Measurements from ENCODE around the gene HSPB7.
"Not testable (repeated sequence)": the region's sequence is repeated elsewhere in the genome, so short reads cannot be mapped to it uniquely, and the experiment has no call there.

The HSPB7 gene

GRCh38 chr1:16020878-16021277, 3.0 kb upstream of the HSPB7 start:
- not testable (repeated sequence) for DNase-seq

DNA sequence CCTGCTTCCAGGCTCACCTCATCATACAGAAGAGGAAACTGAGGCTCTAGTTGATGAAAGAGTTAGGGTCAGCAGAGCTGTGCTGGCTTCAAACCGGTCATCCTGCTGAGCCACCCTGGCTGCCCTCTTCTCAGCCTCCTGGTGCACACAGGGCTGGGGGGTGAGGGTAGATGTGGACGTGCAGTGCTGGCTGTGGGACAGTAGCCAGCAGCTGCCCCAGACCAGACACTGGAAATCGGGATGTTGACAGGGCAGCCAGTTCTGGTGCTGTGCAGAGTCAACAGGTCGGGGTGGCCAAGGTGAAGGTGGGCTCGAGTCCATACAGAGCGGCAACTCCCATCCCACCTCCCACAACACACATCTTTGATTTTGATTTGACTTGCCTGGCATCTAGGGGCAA, 2.5 kb upstream of the HSPB7 start:
- no peak for DNase-seq

- DNase-seq, result no peak
Measured at GRCh38 chr1:16019644-16020277, 1.9 kb upstream of the HSPB7 start.

DNA sequence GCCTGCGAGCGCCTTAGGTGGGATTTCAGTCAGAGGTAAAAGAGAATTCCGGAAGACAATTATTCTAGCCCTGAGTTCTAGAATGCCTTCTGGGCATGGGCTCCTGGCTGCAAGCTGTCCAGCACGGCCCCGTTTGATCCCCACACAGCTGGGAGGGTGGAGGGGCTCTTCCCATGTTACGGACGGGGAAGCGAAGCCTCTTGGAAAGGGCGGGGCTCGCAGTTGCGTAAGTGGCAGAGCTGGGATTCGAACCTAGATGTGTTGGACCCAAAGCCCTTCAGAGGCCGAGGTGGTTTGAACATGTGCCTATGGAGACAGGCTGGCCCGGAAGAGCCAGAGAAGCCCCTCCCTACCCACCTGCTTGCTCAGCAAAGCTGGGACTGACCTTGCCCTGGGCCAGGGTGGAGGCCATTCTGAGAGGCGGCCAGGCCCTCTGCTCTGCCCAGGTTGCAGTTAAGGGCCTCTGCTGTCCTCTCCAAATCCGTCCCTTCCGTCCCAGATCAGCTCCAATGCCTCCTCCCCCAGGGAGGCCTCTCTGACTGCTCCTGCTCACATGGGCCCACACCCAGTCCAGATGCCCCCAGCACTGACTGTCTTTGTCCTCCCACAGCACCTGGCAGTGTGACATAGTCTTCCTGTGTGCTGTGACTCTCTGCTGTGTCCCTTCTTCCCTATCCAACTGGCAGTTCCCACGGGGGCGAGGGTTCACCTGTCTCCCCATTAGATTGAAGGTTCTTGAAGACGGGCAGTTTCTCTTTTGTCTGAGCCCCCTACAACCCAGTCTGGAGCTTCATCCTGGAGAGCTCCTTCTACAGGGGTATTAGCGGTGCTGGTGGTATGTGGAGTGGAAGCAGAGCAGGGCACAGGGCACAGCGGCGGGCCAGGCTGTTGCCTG, 1.2 kb upstream of the HSPB7 start:
- no peak for DNase-seq

DNA sequence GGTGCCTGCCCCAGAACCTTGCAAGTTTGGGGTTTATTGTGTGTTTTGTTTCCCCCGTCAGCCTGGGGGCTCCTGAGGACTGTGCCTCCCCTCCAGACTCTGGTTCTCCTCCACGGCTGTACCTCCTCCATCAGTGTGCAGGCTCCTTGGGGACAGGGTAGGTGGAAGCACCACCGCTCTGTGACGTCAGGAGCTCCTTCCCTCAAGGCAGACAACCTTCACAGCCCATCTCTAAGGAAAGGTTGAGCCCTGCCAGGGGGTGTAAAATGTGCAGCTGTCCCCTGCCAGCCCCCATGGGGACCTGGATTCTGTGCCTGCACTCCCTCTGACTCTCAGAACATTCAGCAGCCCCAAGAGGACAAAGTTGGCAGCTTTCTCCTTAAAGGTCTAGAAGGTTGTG, 465 bp upstream of the HSPB7 start:
- DNase-seq, result no peak

DNA sequence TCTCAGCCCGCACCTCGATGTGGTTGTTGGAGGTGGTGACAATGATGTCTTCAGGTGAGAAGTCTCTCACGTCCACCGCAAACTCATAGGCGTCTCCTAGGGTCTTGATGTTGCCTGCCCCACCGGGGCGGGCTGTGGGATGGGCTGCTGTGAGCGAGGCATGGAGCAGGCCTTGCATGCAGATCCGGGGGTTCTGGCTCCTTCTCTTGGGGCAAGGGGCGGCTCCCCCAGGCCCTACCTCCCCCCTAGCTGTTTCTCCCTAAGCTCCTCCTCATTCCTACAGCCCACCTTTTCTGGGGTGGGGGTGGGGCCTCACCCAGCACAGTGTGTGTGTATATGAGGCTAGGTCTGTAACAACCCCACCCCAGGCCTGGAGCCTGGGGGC, 775 bp downstream of the HSPB7 start:
- no peak for DNase-seq

- no peak for DNase-seq
Measured at GRCh38 chr1:16015960-16016901, 1.6 kb downstream of the HSPB7 start.

DNA sequence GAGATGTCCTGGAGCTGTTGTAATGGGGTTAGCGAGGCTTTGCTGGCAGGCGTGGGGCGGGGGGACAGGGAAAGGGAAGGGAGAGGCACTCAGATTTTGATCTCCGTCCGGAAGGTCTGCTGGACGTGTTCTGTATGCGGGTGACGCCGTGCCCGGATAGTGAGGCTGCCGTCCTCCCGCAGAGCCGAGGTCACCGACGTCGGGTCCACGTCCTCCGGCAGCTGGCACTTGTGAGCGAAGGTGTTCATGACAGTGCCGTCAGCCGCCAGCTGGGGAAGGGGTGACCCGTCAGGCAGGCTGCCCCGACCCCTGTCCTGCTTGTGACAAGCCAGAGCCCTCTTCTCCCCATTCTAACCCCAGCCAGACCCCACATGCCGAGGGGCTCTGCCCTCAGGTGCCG, 2.4 kb downstream of the HSPB7 start:
- DNase-seq, result no peak

DNA sequence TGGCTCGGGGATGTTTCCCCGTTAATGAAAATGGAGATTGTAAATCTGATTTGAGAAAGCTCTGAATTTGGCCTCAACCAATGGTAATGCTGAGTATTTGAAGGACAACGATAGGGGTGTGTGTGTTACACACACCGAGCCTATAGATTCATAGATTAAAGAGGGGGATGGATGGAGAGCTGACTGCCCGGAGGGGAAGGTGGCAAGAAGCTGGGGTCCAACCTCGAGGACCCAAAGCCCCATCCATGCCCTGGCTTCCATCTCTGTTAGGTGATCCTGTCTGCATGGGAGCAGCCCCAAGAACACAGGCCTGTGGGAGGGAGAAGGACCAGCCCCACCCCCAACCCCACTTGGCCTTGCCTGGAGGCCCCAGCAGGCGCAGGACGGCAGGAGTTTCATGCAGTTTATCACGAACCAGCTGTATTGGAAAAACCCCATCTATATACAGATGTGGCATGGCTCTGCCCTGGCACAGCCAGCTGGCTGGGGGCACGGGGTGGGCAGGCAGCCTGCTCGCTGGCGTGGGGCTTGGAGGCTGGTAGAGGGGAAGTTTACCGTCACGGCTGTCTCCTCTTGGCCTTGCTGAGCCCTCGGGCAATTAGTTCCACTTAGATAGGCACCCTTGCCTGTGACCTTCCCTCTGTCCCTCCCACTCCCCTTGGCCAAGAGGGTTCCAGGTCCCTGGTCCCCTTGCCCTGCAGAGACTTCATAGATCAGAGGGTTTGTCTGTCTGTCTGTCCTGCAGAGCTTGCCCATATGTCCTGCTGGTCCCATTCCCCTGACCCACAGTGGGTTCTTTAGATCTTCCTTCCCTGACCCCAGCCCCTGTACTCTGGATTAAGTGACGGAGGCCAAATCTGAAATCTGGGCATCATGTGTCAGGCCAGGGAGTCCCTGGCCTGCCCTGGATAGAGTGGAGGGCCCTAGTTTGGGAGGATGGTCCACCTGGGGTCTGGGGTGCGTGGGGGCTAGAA, 3.0 kb downstream of the HSPB7 start:
- DNase-seq, result no peak

DNA sequence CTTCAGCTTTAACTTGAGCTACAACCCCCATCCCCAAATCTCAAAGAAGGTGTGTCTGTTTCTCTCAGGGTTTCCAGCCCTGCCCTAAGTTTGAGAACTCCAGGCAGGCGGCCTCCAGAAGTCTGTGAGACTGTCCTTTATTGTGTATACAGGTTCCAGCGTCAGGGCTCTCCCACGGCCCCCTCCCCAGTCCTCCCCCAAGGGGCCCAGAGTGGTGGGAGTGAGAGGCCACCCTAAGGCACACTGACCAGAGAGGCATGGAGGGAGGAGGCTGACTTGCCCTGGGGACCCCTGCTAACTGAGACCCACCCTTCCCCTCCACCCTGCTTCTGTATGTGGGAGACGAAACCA, 4.0 kb downstream of the HSPB7 start:
- no peak for DNase-seq

DNA sequence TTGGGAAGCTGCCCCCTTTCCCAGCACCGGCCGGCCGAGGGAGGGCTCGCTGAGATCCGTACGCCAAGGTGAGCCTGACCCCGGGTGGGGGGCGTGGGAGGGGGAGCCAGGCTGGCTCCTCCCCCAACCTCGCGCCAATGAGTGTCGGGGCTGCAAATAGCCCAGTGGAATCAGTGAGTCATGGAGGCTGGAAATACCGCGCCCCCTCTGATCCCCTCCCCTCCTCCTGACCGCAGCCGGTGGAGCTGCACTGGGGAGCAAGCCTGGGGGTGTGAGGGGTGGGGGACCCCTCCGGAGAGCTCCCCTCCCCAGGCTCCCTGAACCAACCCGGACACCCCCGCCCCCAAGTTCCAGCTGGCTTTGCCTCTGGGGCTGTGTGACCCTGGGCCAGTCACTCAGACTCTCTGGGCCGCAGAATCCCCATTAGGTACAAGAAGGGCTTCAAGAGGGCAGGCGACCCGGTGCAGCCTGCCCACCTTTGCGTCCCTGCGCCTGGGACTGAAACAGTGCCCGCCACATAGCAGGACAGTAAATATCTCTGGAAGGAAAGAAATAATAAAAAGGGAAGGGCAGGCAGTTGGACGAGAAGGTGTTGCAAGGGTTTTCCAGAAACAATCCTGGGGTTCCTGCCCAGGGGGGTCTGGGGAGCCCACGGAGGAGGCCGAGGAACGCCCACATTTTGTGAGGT, 4.5 kb downstream of the HSPB7 start:
- DNase-seq, result no peak

DNA sequence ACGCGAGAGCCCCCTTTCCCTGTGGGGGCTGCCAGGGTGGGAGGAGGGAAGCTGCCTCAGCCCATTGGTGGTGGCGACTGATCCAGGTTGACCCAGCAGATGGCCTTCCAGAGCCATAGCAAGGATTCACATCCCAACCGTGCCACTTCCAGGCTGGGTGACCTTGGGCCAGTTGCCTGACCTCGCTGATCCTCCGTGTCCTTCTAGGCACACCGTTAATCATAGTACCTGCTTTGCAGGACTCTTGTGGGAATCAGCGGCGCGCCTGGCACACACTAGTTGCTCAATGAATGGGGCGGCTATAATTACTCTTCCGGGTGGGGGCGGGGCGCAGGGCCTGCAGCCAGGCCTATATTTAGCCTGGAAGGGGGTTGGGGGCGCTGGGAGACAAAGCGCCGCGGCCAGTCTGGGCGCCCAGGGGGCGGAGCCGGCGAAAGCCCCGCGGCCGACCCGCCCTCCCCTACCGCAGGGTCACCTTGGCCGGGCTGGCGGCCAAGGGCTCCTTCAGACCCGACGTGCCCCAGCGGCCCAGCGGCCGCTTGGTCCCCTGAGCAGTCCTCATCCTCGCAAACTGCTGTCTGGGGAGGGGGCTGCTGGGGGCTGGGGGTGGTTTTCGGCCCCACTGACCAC, 5.1 kb downstream of the HSPB7 start:
- no peak for DNase-seq

DNA sequence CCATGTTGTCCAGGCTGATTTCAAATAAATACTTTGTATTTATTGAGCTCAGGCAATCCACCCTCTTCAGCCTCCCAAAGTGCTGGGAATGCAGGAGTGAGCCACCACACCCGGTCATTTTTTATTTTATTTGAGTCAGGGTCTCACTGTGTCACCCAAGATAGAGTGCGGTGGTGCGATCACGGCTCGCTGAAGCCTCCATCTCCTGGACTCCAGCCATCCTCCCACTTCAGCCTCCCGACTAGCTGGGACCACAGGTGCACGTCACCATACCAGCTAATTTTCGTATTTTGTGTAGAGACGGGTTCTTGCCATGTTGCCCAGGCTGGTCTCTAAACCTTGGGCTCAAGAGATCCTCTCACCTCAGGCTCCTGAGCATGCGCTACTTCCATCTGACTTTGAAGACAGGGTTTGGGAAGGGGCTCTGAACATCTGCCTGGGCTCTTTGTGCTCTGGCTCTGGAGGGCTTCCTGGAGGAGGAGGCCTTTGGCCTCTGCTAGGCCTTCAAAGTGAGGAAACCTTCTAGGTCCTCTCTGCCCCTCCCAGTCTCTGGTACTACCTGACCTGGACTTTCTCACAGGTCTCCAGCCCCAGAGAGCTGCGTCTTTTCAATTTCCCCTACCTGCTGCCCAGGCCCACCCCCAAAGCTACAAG, 5.8 kb downstream of the HSPB7 start:
- DNase-seq, result no peak

DNA sequence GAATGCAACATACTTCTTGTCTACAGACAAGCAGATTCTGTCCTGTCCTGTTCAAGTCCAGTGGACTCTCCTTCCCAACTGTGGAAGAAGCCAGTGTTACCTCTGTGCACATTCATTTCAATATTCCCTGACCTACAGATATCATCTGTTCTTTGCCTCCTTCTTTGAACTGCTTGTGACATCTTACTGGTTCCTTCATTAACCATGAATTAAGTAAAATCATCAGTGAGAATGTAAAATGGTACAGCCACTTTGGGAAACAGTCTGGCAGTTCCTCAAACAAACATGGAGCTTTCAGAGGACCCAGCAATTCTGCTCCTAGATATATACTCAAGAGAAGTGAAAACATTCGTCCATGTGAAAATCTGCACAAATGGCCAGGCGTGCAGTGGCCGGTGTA, 7.0 kb downstream of the HSPB7 start:
- DNase-seq, result no peak

- no peak for DNase-seq
Measured at GRCh38 chr1:16009678-16010077, 8.2 kb downstream of the HSPB7 start.

GRCh38 chr1:16009030-16009460, 8.8 kb downstream of the HSPB7 start:
- peak; percentile 7 for DNase-seq

GRCh38 chr1:16007671-16008341, 10.0 kb downstream of the HSPB7 start:
- no peak for DNase-seq

DNA sequence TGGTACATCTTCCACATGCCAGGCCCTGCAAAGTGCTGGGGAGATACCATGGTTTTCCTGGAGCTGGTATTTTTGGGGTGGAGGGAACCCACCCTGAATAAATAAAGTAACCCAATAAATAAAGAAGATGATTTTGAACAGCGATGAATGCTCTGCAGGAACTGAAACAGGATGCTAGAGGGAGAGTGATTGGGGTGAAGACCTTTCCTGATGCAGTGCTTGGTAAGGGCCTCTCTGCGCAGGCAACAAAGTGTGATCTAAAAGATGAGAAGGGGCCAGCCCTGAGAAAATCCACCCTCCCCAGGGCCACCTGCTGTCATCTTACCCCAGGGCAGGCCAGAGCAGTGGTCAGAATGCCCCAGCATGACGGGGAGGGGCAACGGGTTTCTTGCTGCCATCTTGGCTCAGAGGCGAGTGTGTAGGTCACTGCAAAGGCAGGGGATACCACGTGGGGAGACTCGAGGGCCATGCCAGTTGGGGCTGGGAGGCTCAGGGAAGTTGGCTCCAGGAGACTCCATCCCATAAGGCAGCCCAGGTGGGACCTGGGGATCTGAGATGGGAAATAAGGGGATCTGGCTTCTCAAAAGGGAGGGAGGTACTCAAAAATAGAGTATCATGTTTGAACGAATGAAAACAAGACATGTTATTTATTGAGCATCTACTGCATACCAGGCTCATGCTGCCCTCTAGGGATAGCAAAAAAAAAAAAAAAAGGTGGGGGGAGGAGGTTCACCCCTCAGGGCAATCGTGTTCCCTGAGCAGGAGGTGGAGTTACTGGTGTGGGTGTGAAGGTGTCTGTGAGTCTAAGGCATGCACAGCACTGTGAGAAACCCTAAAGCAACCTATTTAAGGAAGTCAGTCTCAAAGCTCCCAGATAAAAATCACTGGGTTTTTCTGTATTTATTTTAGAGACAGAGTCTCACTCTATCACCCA, 11.0 kb downstream of the HSPB7 start:
- DNase-seq, result no peak

DNA sequence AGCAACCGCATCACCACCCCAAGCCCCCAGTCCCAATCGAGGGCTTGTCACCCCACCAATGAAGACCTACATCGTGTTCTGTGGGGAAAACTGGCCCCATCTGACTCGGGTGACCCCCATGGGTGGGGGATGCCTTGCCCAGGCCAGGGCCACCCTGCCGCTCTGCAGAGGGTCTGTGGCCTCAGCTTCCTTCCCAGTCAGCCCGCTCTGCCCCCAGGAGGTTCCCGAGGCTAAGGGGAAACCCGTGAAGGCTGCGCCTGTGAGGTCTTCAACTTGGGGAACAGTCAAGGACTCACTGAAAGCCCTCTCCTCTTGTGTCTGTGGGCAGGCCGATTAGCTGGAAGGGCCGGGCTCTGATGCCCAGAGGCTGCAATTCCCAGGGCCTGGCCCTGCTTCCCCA, 11.8 kb downstream of the HSPB7 start:
- no peak for DNase-seq
